Stimulated activated CD8-positive, alpha-beta memory T cell treated with anti-CD3 and anti-CD28 coated beads, Interleukin-15, amount 100 ng/mL, for 48 hours (primary cell): Measurements from ENCODE around the gene FGD1.

ENCODE experiments used
- DNase-seq, 2 donors: peaks; one replicate each; pipeline ENCODE4 v3.0.0-alpha.2; 2020; ENCODE audit warnings: low read depth in 2 of 2

Gene FGD1

DNA sequence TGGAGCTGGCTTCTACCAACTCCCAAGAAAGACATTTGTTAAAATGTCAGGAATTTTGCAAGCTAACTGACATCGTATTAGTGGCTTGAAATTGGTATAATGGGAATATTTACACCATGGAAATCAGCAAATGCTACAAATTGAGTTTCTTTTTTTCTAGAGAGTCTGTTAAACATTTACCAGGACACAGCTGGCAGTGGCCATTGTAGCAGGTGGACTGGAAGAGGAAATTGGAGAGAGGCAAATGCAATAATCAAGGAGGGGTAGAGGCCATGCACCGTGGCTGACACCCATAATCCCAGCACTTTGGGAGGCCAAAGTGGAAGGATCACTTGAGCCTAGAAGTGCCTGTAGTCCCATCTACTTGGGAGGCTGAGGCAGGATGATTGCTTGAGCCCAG, 88.8 kb downstream of the FGD1 start:
- no peak for DNase-seq

GRCh38 chrX:54397113-54397512, 98.9 kb downstream of the FGD1 start:
- DNase-seq, result no peak
